Thoracic aorta endothelial cell (primary cell): Measurements from ENCODE around the gene SPRYD3. TPM values are rescaled to one million over a fixed set of nuclear protein-coding genes. Genes with fewer than 3 reads are reported as not detected.

ENCODE experiments used
- small RNA-seq: library from RNA; depleted of rRNA; stranded (forward); fragments of <200 nt; gene quantifications from one replicate; pipeline ENCODE3, GENCODE V24; 2012
- total RNA-seq: library from RNA; depleted of rRNA; stranded (reverse); fragments of >200 nt; gene quantifications from 2 replicates; pipeline ENCODE4 v1.2.3, GENCODE V29; 2012

Gene SPRYD3
- 20.7 and 21.0 TPM in 2 replicates for total RNA-seq

GRCh38 chr12:53079226-53080117, at the start of gene SPRYD3:
SPRYD3 (minus strand) TSS chr12:53079390; CDS start chr12:53079333, 57 bp downstream.

DNA sequence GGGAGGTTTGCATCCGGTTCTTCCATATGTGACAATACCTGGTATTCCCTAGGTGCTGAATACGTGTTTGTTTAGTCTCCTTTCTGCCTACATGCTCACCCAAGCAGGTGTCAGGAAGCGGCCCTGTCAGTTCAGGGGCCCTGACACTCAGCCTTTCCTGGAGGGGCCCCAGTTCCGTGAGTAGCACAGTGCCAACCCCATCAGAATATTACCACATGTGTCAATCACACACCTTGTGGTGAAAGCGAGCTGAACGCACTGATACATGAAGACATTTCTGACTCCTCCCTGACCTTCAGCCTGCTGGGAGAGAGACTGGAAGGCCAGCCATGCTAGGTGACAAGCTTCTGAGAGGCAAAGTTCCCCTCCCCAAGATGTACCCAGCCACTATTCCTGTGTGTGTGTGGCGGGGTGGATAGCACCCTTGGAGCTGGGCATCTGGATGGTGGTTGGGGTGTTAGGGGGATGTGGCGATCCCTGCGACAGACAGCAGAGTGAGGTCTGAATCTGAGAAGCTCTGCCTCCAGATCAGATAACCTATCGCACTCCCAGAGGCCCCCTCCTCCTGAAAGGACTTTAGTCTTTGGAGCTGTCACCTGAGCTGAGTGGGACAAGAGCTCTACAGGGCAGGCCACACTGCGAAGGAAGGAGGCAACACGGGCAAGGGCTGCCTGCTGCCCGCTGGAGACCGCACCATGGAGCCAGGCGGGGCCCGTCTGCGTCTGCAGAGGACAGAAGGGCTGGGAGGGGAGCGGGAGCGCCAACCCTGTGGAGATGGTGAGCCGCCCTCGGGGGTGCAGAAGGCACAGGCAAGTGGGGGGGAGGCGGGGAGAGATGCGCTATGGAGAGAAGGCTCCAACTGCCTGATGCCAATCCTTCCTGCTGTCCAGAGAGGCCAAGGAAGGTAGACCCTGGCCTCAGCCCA, 24.0 kb upstream of the SPRYD3 start, which contains the start of gene SOAT2:
Gene SOAT2 (plus strand): TSS at position 604 of the 925 bp plus-strand sequence. CDS start 92 bp downstream, at position 696.

GRCh38 chr12:53097564-53098353, 18.6 kb upstream of the SPRYD3 start, which contains the start of gene IGFBP6:
IGFBP6 (plus strand) TSS chr12:53097667; CDS start chr12:53097718, 51 bp downstream.

GRCh38 chr12:53049571-53050318, 29.4 kb downstream of the SPRYD3 start, which contains the start of gene TNS2:
TNS2 (plus strand) TSS chr12:53050065; CDS start chr12:53050186, 121 bp downstream.

Small RNA genes lying within 50 kb of the gene (small RNA-seq; reads per million reads assigned to genes)
- not detected for gene MIR6757

Other genes starting within 250 kb of the SPRYD3 start
- not detected in 2 replicates for gene KRT79, start 245.1 kb downstream of the SPRYD3 start, total RNA-seq
- gene KRT78, start 230.4 kb downstream of the SPRYD3 start, total RNA-seq, result not detected in 2 replicates
- gene KRT8, start 174.3 kb downstream of the SPRYD3 start, total RNA-seq, result 6.3 and 7.8 TPM in 2 replicates
- gene KRT18, start 130.3 kb downstream of the SPRYD3 start, total RNA-seq, result 206 and 261 TPM in 2 replicates
- 1,071 and 1,152 TPM in 2 replicates for gene EIF4B, start 72.9 kb downstream of the SPRYD3 start, total RNA-seq
- 37.1 and 53.6 TPM in 2 replicates for gene TNS2, start 29.3 kb downstream of the SPRYD3 start, total RNA-seq
- 12.2 and 15.7 TPM in 2 replicates for gene IGFBP6, start 18.3 kb upstream of the SPRYD3 start, total RNA-seq
- gene SOAT2, start 24.1 kb upstream of the SPRYD3 start, total RNA-seq, result not detected in 2 replicates
- 11.7 and 15.9 TPM in 2 replicates for gene ZNF740, start 101.3 kb upstream of the SPRYD3 start, total RNA-seq
- gene CSAD, start 101.5 kb upstream of the SPRYD3 start, total RNA-seq, result 6.0 and 9.0 TPM in 2 replicates
- not detected in 2 replicates for gene ITGB7, start 127.9 kb upstream of the SPRYD3 start, total RNA-seq
- gene RARG, start 152.8 kb upstream of the SPRYD3 start, total RNA-seq, result 4.9 and 8.3 TPM in 2 replicates
- 14.6 and 29.3 TPM in 2 replicates for gene ESPL1, start 188.9 kb upstream of the SPRYD3 start, total RNA-seq
- 237 and 315 TPM in 2 replicates for gene PFDN5, start 216.2 kb upstream of the SPRYD3 start, total RNA-seq
- gene MYG1, start 220.3 kb upstream of the SPRYD3 start, total RNA-seq, result 32.7 and 38.2 TPM in 2 replicates
- 48.4 and 56.0 TPM in 2 replicates for gene AAAS, start 242.2 kb upstream of the SPRYD3 start, total RNA-seq